ENCODE results near the gene NETO2.

DNA sequence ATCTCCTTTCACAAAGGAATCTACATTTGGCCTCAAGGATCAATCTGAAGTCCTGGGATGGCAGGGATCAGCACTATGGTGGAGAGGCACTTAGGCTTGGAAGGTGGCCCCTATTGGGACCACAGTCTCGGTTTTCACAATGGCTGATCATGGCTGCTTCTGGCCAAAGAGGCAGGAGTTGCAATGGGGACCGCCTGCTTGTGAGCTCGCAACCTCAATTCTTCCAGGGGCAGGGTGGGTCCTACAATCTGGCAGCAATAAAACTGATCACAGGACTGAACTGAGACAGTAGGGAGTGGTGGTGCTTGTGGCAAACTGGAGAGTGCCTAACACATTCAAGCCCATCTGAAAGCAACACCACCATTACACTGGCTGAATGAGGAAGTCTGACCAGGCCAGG, 83.1 kb downstream of the NETO2 start:
- TF ChIP-seq, protein P1, sequence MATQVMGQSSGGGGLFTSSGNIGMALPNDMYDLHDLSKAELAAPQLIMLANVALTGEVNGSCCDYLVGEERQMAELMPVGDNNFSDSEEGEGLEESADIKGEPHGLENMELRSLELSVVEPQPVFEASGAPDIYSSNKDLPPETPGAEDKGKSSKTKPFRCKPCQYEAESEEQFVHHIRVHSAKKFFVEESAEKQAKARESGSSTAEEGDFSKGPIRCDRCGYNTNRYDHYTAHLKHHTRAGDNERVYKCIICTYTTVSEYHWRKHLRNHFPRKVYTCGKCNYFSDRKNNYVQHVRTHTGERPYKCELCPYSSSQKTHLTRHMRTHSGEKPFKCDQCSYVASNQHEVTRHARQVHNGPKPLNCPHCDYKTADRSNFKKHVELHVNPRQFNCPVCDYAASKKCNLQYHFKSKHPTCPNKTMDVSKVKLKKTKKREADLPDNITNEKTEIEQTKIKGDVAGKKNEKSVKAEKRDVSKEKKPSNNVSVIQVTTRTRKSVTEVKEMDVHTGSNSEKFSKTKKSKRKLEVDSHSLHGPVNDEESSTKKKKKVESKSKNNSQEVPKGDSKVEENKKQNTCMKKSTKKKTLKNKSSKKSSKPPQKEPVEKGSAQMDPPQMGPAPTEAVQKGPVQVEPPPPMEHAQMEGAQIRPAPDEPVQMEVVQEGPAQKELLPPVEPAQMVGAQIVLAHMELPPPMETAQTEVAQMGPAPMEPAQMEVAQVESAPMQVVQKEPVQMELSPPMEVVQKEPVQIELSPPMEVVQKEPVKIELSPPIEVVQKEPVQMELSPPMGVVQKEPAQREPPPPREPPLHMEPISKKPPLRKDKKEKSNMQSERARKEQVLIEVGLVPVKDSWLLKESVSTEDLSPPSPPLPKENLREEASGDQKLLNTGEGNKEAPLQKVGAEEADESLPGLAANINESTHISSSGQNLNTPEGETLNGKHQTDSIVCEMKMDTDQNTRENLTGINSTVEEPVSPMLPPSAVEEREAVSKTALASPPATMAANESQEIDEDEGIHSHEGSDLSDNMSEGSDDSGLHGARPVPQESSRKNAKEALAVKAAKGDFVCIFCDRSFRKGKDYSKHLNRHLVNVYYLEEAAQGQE (IDR thresholded peaks at IDR 0.05; ENCODE audit: insufficient read depth in 1 of 2, low read depth in 2 of 2, low read length in 2 of 2), result no peak
- TF ChIP-seq SIN3A (IDR thresholded peaks at IDR 0.05; ENCODE audit: borderline replicate concordance, insufficient read depth, low read length), result no peak
